Liver (tissue), 9 donors: ENCODE data around the gene LRRC36. TPM values are rescaled to one million over a fixed set of nuclear protein-coding genes. Genes with fewer than 3 reads are reported as not detected.

Source experiments
- DNase-seq: peaks from one replicate; pipeline ENCODE4 v3.0.0-alpha.2; 2017; ENCODE audit warnings: low spot score
- H3K27ac ChIP-seq, 2 donors: one replicate each; pipeline ENCODE4 v1.7.0; 2013; ENCODE audit warnings: inconsistent platforms in 2 of 2, low read length in 2 of 2, control low read depth in 1 of 2, low read depth in 1 of 2, mild to moderate bottlenecking in 1 of 2
- H3K27me3 ChIP-seq, 4 donors: one replicate each; pipeline versions ENCODE4 v1.6.1 to v1.7.0; 2013; ENCODE audit warnings: low read length in 3 of 4, inconsistent platforms in 1 of 4, mild to moderate bottlenecking in 1 of 4, moderate library complexity in 1 of 4; ENCODE audit not compliant: control insufficient read depth in 4 of 4, insufficient read depth in 4 of 4
- H3K36me3 ChIP-seq, 4 donors: one replicate each; pipeline versions ENCODE4 v1.6.1 to v1.7.0; 2013; ENCODE audit warnings: low read length in 3 of 4, mild to moderate bottlenecking in 3 of 4, low read depth in 1 of 4, moderate library complexity in 1 of 4; ENCODE audit not compliant: control insufficient read depth in 4 of 4, insufficient read depth in 3 of 4
- H3K4me1 ChIP-seq, 4 donors: one replicate each; pipeline versions ENCODE4 v1.6.1 to v1.7.0; 2013; ENCODE audit warnings: low read length in 3 of 4, mild to moderate bottlenecking in 3 of 4, moderate library complexity in 1 of 4; ENCODE audit not compliant: control insufficient read depth in 4 of 4, insufficient read depth in 4 of 4
- H3K4me3 ChIP-seq, 3 donors: one replicate each; pipeline versions ENCODE4 v1.6.1 to v1.7.0; 2013; ENCODE audit warnings: low read length in 3 of 3, control low read depth in 1 of 3, low read depth in 1 of 3, mild to moderate bottlenecking in 1 of 3
- H3K9ac ChIP-seq, 2 donors: one replicate each; pipeline ENCODE4 v1.7.0; 2013; ENCODE audit warnings: low read length in 2 of 2, mild to moderate bottlenecking in 2 of 2, moderate library complexity in 2 of 2, control low read depth in 1 of 2, low read depth in 1 of 2
- H3K9me3 ChIP-seq, 4 donors: one replicate each; pipeline versions ENCODE4 v1.6.1 to v1.7.0; 2013; ENCODE audit warnings: low read length in 3 of 4; ENCODE audit not compliant: control insufficient read depth in 4 of 4
- ATF3 ChIP-seq: IDR thresholded peaks from 2 replicates; pipeline ENCODE4 v1.6.1; 2016; ENCODE audit warnings: antibody characterized with exemption
- EGR1 ChIP-seq, 2 donors: IDR thresholded peaks; 2 replicates each; pipeline ENCODE4 v1.6.1; 2016 to 2018; ENCODE audit warnings: antibody characterized with exemption in 2 of 2, low read depth in 2 of 2
- FOXA2 ChIP-seq: IDR thresholded peaks from 2 replicates; pipeline ENCODE4 v1.6.1; 2016; ENCODE audit warnings: antibody characterized with exemption
- GABPA ChIP-seq, 2 donors: IDR thresholded peaks in 1 of 2; conservative IDR thresholded peaks in 1 of 2; 2 replicates each; pipeline ENCODE4 v1.6.1; 2016; ENCODE audit warnings: antibody characterized with exemption in 2 of 2, mild to moderate bottlenecking in 1 of 2, moderate library complexity in 1 of 2
- HNF4A ChIP-seq, 2 donors: conservative IDR thresholded peaks; 2 replicates each; pipeline ENCODE4 v1.6.1; 2016; ENCODE audit warnings: antibody characterized with exemption in 2 of 2, mild to moderate bottlenecking in 2 of 2
- JUND ChIP-seq, 2 donors: IDR thresholded peaks; 2 replicates each; pipeline ENCODE4 v1.6.1; 2016; ENCODE audit warnings: antibody characterized with exemption in 2 of 2
- MAX ChIP-seq: IDR thresholded peaks from 2 replicates; pipeline ENCODE4 v1.6.1; 2016; ENCODE audit warnings: antibody characterized with exemption
- NR2F2 ChIP-seq: IDR thresholded peaks from 2 replicates; pipeline ENCODE4 v1.6.1; 2016; ENCODE audit warnings: antibody characterized with exemption
- RAD21 ChIP-seq, 2 donors: IDR thresholded peaks; 2 replicates each; pipeline ENCODE4 v1.6.1; 2016; ENCODE audit warnings: antibody characterized with exemption in 2 of 2, mild to moderate bottlenecking in 2 of 2
- REST ChIP-seq: IDR thresholded peaks from 2 replicates; pipeline ENCODE4 v1.6.1; 2016; ENCODE audit warnings: antibody characterized with exemption, mild to moderate bottlenecking
- RXRA ChIP-seq, 2 donors: IDR thresholded peaks; 2 replicates each; pipeline ENCODE4 v1.6.1; 2017 to 2018; ENCODE audit warnings: antibody characterized with exemption in 2 of 2, mild to moderate bottlenecking in 1 of 2
- SP1 ChIP-seq: IDR thresholded peaks from 2 replicates; pipeline ENCODE4 v1.6.1; 2018; ENCODE audit warnings: antibody characterized with exemption, mild to moderate bottlenecking
- TAF1 ChIP-seq: conservative IDR thresholded peaks from 2 replicates; pipeline ENCODE4 v1.6.1; 2016; ENCODE audit warnings: antibody characterized with exemption, mild to moderate bottlenecking
- YY1 ChIP-seq: IDR thresholded peaks from 2 replicates; pipeline ENCODE4 v1.6.1; 2016; ENCODE audit warnings: antibody characterized with exemption, mild to moderate bottlenecking
- ZBTB33 ChIP-seq: IDR thresholded peaks from 2 replicates; pipeline ENCODE4 v1.6.1; 2016; ENCODE audit warnings: antibody characterized with exemption
- WGBS: extraction: QIAGEN DNeasy Blood & Tissue Kit; methylation state at CpG from one replicate; pipeline ENCODE4 v1.1.7; 2013; 5-methylcytosine and 5-hydroxymethylcytosine counted together
- polyA plus RNA-seq, 2 donors: library from polyadenylated mRNA; stranded (reverse) in 1 of 2; unstranded in 1 of 2; fragments of 200-250 nt in 1 of 2; fragments of >200 nt in 1 of 2; fragmentation: Nextera tagmentation in 1 of 2; extraction: Ambion mirVana in 1 of 2; gene quantifications; one replicate each; pipeline versions ENCODE4 v1.2.1 to v1.2.3, GENCODE V29; 2013 to 2015
- total RNA-seq, 2 donors: library from RNA; depleted of rRNA; stranded (reverse); fragments of >200 nt; gene quantifications; one replicate each; pipeline ENCODE4 v1.2.3, GENCODE V29; 2014
- donor health status: healthy.
- donor health status: healthy.
- donor health status: healthy.
- donor health status: healthy.
- donor health status: healthy.

Gene LRRC36
- total and polyA plus RNA-seq, 4 donors = 0.08 TPM; not detected in 3

GRCh38 chr16:67421030-67421429 lies 94.4 kb downstream of the LRRC36 start:
- peaks cover 0 to 5% (median 4%) of the 10 kb centered on the region in 4 donors for H3K4me1 ChIP-seq
- H3K9me3 ChIP-seq = no peaks in the 10 kb centered on the region
- H3K9ac ChIP-seq = no peak overlapping the region
- no peak overlapping the region for H3K4me3 ChIP-seq
- 85% methylated on average over 4 of the region's 4 CpGs for WGBS
- DNase-seq = no peak
- TF ChIP-seq TAF1 (no peak), HNF4A (conservative IDR thresholded peaks at IDR 0.05) (no peak), RAD21 (IDR thresholded peaks at IDR 0.05) (no peak), REST (no peak), NR2F2 (no peak), EGR1 (IDR thresholded peaks at IDR 0.05; ENCODE audit: low read depth in 2 of 2) (no peak), JUND (IDR thresholded peaks at IDR 0.05) (no peak)
- peaks cover 0 to 4% (median 0%) of the 10 kb centered on the region in 4 donors for H3K27me3 ChIP-seq
- no peak overlapping the region for H3K27ac ChIP-seq
- no peaks in the 10 kb centered on the region for H3K36me3 ChIP-seq

GRCh38 chr16:67423015-67423414 lies 96.4 kb downstream of the LRRC36 start:
- Histone ChIP-seq H3K9me3 (no peaks in the 10 kb centered on the region), H3K27ac (no peak overlapping the region), H3K9ac (no peak overlapping the region), H3K4me1 (peaks cover 0 to under 1% (median 0%) of the 10 kb centered on the region in 4 donors), H3K36me3 (no peaks in the 10 kb centered on the region), H3K4me3 (no peak overlapping the region), H3K27me3 (peaks cover 0 to 4% (median 0%) of the 10 kb centered on the region in 4 donors)
- WGBS = 91% methylated on average over 5 of the region's 5 CpGs
- TF ChIP-seq RAD21 (IDR thresholded peaks at IDR 0.05) (no peak), GABPA (IDR thresholded peaks at IDR 0.05 in 1 of 2, conservative IDR thresholded peaks at IDR 0.05 in 1 of 2) (no peak), FOXA2 (no peak), JUND (IDR thresholded peaks at IDR 0.05) (no peak), RXRA (IDR thresholded peaks at IDR 0.05) (no peak), ATF3 (no peak), TAF1 (no peak), MAX (no peak), REST (no peak), SP1 (no peak), ZBTB33 (no peak), HNF4A (conservative IDR thresholded peaks at IDR 0.05) (no peak), NR2F2 (no peak), YY1 (no peak)
- DNase-seq = no peak
